ENCODE measurements around the gene PDCD4. TPM values are rescaled to one million over a fixed set of nuclear protein-coding genes. Genes with fewer than 3 reads are reported as not detected.
A peak's percentile ranks its signal among the peaks of the same experiment; 100 is the strongest.

PDCD4 gene
- total and polyA plus RNA-seq, 9 of the 15 experiments (the other 6 are each of a cell fraction or from before 2014, with no cell fraction given) = 12.9 to 44.1 (median 33.7) TPM

GRCh38 chr10:110864662-110865140 is 7.0 kb upstream of the PDCD4 start (continued):
- TF ChIP-seq E2F1 (CRISPR knock-in tag; IDR thresholded peaks at IDR 0.05) (no peak), RAD51 (IDR thresholded peaks at IDR 0.05; ENCODE audit: borderline replicate concordance, low read depth) (no peak), DIDO1 (tag; IDR thresholded peaks at IDR 0.05; ENCODE audit: low read depth) (no peak), CXXC5 (CRISPR knock-in tag; IDR thresholded peaks at IDR 0.05) (0 out of 2 replicates have a peak, but pooled peaks have one; percentile 39), NRF1 (conservative IDR thresholded peaks at IDR 0.05 in 1 of 2, IDR thresholded peaks at IDR 0.05 in 1 of 2) (0 out of 4 replicates have a peak, but pooled peaks of 1 of the 2 experiments have one; percentile 8), ATF1 (CRISPR knock-in tag; IDR thresholded peaks at IDR 0.05) (no peak), ATF1 (tag; IDR thresholded peaks at IDR 0.05) (no peak), CHCHD3 (CRISPR knock-in tag; IDR thresholded peaks at IDR 0.05) (no peak), NCOA6 (IDR thresholded peaks at IDR 0.05) (no peak), CHD7 (IDR thresholded peaks at IDR 0.05; ENCODE audit: low read depth, low read length) (no peak), PTBP1 (IDR thresholded peaks at IDR 0.05; ENCODE audit: low read depth, low read length) (no peak)
- TF ChIP-seq, protein P1, sequence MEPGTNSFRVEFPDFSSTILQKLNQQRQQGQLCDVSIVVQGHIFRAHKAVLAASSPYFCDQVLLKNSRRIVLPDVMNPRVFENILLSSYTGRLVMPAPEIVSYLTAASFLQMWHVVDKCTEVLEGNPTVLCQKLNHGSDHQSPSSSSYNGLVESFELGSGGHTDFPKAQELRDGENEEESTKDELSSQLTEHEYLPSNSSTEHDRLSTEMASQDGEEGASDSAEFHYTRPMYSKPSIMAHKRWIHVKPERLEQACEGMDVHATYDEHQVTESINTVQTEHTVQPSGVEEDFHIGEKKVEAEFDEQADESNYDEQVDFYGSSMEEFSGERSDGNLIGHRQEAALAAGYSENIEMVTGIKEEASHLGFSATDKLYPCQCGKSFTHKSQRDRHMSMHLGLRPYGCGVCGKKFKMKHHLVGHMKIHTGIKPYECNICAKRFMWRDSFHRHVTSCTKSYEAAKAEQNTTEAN (CRISPR knock-in tag; IDR thresholded peaks at IDR 0.05) = no peak
- TF ChIP-seq, protein P2, sequence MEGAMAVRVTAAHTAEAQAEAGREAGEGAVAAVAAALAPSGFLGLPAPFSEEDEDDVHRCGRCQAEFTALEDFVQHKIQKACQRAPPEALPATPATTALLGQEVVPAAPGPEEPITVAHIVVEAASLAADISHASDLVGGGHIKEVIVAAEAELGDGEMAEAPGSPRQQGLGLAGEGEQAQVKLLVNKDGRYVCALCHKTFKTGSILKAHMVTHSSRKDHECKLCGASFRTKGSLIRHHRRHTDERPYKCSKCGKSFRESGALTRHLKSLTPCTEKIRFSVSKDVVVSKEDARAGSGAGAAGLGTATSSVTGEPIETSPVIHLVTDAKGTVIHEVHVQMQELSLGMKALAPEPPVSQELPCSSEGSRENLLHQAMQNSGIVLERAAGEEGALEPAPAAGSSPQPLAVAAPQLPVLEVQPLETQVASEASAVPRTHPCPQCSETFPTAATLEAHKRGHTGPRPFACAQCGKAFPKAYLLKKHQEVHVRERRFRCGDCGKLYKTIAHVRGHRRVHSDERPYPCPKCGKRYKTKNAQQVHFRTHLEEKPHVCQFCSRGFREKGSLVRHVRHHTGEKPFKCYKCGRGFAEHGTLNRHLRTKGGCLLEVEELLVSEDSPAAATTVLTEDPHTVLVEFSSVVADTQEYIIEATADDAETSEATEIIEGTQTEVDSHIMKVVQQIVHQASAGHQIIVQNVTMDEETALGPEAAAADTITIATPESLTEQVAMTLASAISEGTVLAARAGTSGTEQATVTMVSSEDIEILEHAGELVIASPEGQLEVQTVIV (CRISPR knock-in tag; IDR thresholded peaks at IDR 0.05; ENCODE audit: borderline replicate concordance) = no peak
